ENCODE data around the gene SAMD13. TPM values are rescaled to one million over a fixed set of nuclear protein-coding genes. Genes with fewer than 3 reads are reported as not detected.

SAMD13 gene
- total RNA-seq, 2 experiments from 2014 or later: 0.67 to 1.2 TPM

GRCh38 chr1:84265867-84266266 lies 35.6 kb upstream of the SAMD13 start:
- H3K27ac Mint-ChIP-seq: no peak overlapping the region
- no peaks in the 10 kb centered on the region for H3K9me3 Mint-ChIP-seq
- no peaks in the 10 kb centered on the region for H3K27me3 Mint-ChIP-seq
- H3K36me3 Mint-ChIP-seq (ENCODE audit: low read depth): no peaks in the 10 kb centered on the region
- ChIA-PET CTCF (interaction anchor here (1.0 kb wide), 1 partner anchor 16 kb away, joined by 3 read pairs; no protein-coding TSS in a partner anchor), POLR2A (interaction anchor here (0.5 to 0.6 kb wide), 3 partner anchors 18 to 1510 kb away, joined by 3 read pairs; no protein-coding TSS in a partner anchor)
- intact Hi-C loops (cut with micrococcal nuclease): no loop called here
- no peak overlapping the region for H3K4me3 Mint-ChIP-seq
- ATAC-seq (no peak), DNase-seq (no peak)
- peaks cover 1% of the 10 kb centered on the region for H3K4me1 Mint-ChIP-seq (ENCODE audit: low read depth)
- TF ChIP-seq, protein P1, sequence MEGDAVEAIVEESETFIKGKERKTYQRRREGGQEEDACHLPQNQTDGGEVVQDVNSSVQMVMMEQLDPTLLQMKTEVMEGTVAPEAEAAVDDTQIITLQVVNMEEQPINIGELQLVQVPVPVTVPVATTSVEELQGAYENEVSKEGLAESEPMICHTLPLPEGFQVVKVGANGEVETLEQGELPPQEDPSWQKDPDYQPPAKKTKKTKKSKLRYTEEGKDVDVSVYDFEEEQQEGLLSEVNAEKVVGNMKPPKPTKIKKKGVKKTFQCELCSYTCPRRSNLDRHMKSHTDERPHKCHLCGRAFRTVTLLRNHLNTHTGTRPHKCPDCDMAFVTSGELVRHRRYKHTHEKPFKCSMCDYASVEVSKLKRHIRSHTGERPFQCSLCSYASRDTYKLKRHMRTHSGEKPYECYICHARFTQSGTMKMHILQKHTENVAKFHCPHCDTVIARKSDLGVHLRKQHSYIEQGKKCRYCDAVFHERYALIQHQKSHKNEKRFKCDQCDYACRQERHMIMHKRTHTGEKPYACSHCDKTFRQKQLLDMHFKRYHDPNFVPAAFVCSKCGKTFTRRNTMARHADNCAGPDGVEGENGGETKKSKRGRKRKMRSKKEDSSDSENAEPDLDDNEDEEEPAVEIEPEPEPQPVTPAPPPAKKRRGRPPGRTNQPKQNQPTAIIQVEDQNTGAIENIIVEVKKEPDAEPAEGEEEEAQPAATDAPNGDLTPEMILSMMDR (IDR thresholded peaks at IDR 0.05): no peak

- ATAC-seq (no peak), DNase-seq (no peak)
- TF ChIP-seq, protein P1 (IDR thresholded peaks at IDR 0.05): no peak
- intact Hi-C loops (cut with micrococcal nuclease): no loop called here
- Mint-ChIP-seq H3K4me1 (ENCODE audit: low read depth) (peaks cover 10% of the 10 kb centered on the region), H3K4me3 (no peak overlapping the region), H3K27me3 (no peaks in the 10 kb centered on the region), H3K27ac (no peak overlapping the region), H3K36me3 (ENCODE audit: low read depth) (no peaks in the 10 kb centered on the region), H3K9me3 (no peaks in the 10 kb centered on the region)
- ChIA-PET POLR2A (no interaction called here), CTCF (no interaction called here)
Measured at GRCh38 chr1:84266748-84267147, 34.8 kb upstream of the SAMD13 start.

GRCh38 chr1:84267476-84267875 lies 34.0 kb upstream of the SAMD13 start:
- TF ChIP-seq, protein P1 (IDR thresholded peaks at IDR 0.05): no peak
- no peaks in the 10 kb centered on the region for H3K9me3 Mint-ChIP-seq

DNA sequence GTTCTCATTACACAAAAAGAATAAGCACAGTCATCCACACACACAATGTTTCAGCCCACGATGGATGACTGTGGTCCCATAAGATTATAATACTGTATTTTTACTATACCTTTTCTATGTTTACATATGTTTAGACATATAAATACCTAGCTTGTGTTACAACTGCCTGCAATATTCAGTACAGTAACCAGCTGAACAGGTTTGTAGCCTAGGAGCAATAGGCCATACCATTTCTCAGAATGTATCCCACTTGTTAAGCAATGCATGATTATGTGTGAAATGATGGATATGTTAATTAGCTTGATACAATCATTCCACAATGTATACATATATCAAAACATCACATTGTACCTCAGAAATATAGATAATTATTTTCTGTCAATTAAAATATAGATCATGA lies 33.2 kb upstream of the SAMD13 start:
- TF ChIP-seq, protein P1 (IDR thresholded peaks at IDR 0.05): no peak
- no peak overlapping the region for H3K4me3 Mint-ChIP-seq
- H3K4me1 Mint-ChIP-seq (ENCODE audit: low read depth): peaks cover 11% of the 10 kb centered on the region
- ChIA-PET POLR2A (interaction anchor here (0.7 kb wide), 1 partner anchor 9 kb away, joined by 4 read pairs; no protein-coding TSS in a partner anchor), CTCF (interaction anchor here (1.0 kb wide), 1 partner anchor 32 kb away, joined by 3 read pairs; no protein-coding TSS in a partner anchor)
- intact Hi-C loops (cut with micrococcal nuclease): no loop called here
- no peak for ATAC-seq
- no peak overlapping the region for H3K27ac Mint-ChIP-seq
- DNase-seq: no peak
- no peaks in the 10 kb centered on the region for H3K36me3 Mint-ChIP-seq (ENCODE audit: low read depth)
- H3K9me3 Mint-ChIP-seq: no peaks in the 10 kb centered on the region
- H3K27me3 Mint-ChIP-seq: no peaks in the 10 kb centered on the region

More at GRCh38 chr1:84267476-84267875, 34.0 kb upstream of the SAMD13 start:
- intact Hi-C loops (cut with micrococcal nuclease): no loop called here
- DNase-seq (no peak), ATAC-seq (no peak)
- ChIA-PET CTCF (interaction anchor here (1.0 kb wide), 1 partner anchor 33 kb away, joined by 3 read pairs; no protein-coding TSS in a partner anchor), POLR2A (no interaction called here)
- Mint-ChIP-seq H3K4me1 (ENCODE audit: low read depth) (peaks cover 11% of the 10 kb centered on the region), H3K27me3 (no peaks in the 10 kb centered on the region), H3K4me3 (no peak overlapping the region), H3K36me3 (ENCODE audit: low read depth) (no peaks in the 10 kb centered on the region), H3K27ac (no peak overlapping the region)

DNA sequence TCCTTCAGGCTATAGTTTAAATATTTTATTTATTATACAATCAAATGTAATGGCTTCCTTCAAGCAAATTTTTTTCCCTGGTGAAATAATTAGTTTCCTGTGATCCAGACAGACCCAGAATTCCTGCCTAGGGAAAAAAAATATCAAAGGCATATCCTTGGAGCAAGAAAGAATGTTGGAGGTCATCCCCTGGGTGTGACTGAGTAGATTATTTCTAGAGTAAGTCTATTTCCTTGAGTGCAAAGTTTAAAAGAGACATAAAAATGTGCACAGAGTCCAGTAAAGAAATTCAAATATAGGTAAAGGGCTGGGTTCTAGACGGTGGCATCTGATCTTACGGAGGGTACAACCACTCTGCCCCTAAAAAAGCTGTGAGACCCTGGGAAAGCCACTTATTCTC lies 32.2 kb upstream of the SAMD13 start:
- ChIA-PET POLR2A (no interaction called here), CTCF (no interaction called here)
- Mint-ChIP-seq H3K4me1 (ENCODE audit: low read depth) (peaks cover 11% of the 10 kb centered on the region), H3K27me3 (no peaks in the 10 kb centered on the region), H3K9me3 (no peaks in the 10 kb centered on the region), H3K27ac (no peak overlapping the region), H3K36me3 (ENCODE audit: low read depth) (no peaks in the 10 kb centered on the region), H3K4me3 (no peak overlapping the region)
- TF ChIP-seq, protein P1 (IDR thresholded peaks at IDR 0.05): no peak
- intact Hi-C loops (cut with micrococcal nuclease): no loop called here
- no peak for DNase-seq
- ATAC-seq: no peak
